ENCODE measurements around the gene SLC38A4.

SLC38A4 gene

GRCh38 chr12:46841891-46842290, 16.1 kb upstream of the SLC38A4 start:
- no peak overlapping the region for H3K4me3 ChIP-seq
- intact Hi-C loops (cut with DNase I; ENCODE audit: low total_unique reads), result no loop called here
- no peak overlapping the region for H3K27ac ChIP-seq
- DNase-seq, result no peak
- H3K27me3 ChIP-seq, result no peaks in the 10 kb centered on the region
- H3K36me3 ChIP-seq, result no peaks in the 10 kb centered on the region
- peaks cover 0 to 3% (median 0%) of the 10 kb centered on the region in 4 donors for H3K4me1 ChIP-seq
- TF ChIP-seq CTCF (IDR thresholded peaks at IDR 0.05), result no peak
- no peaks in the 10 kb centered on the region for H3K9me3 ChIP-seq

GRCh38 chr12:46839964-46840363, 14.2 kb upstream of the SLC38A4 start:
- no peak for TF ChIP-seq CTCF (IDR thresholded peaks at IDR 0.05)
- no peaks in the 10 kb centered on the region for H3K27me3 ChIP-seq
- H3K27ac ChIP-seq, result no peak overlapping the region
- intact Hi-C loops (cut with DNase I; ENCODE audit: low total_unique reads), result no loop called here
- no peaks in the 10 kb centered on the region for H3K36me3 ChIP-seq
- H3K9me3 ChIP-seq, result no peaks in the 10 kb centered on the region
- H3K4me3 ChIP-seq, result no peak overlapping the region
- no peak for DNase-seq
- H3K4me1 ChIP-seq, result peaks cover 0 to 3% (median 0%) of the 10 kb centered on the region in 4 donors

GRCh38 chr12:46839232-46839631, 13.4 kb upstream of the SLC38A4 start:
- TF ChIP-seq CTCF (IDR thresholded peaks at IDR 0.05), result no peak
- Histone ChIP-seq H3K4me3 (no peak overlapping the region), H3K27ac (no peak overlapping the region), H3K36me3 (no peaks in the 10 kb centered on the region), H3K9me3 (no peaks in the 10 kb centered on the region), H3K27me3 (no peaks in the 10 kb centered on the region), H3K4me1 (peaks cover 0 to 3% (median 0%) of the 10 kb centered on the region in 4 donors)
- DNase-seq, result no peak
- intact Hi-C loops (cut with DNase I; ENCODE audit: low total_unique reads), result no loop called here

GRCh38 chr12:46835785-46836184, 10.0 kb upstream of the SLC38A4 start:
- peaks cover 0 to 13% (median 13%) of the 10 kb centered on the region in 4 donors for H3K4me1 ChIP-seq
- H3K36me3 ChIP-seq, result no peaks in the 10 kb centered on the region
- no peak overlapping the region for H3K4me3 ChIP-seq
- H3K27ac ChIP-seq, result no peak overlapping the region
- no peaks in the 10 kb centered on the region for H3K9me3 ChIP-seq
- DNase-seq, result no peak
- no peak for TF ChIP-seq CTCF (IDR thresholded peaks at IDR 0.05)
- peaks cover 0 to 15% of the 10 kb centered on the region in 2 donors for H3K27me3 ChIP-seq
- intact Hi-C loops (cut with DNase I; ENCODE audit: low total_unique reads), result no loop called here

GRCh38 chr12:46832130-46832704, 6.4 kb upstream of the SLC38A4 start:
- TF ChIP-seq CTCF (IDR thresholded peaks at IDR 0.05), result no peak
- no peak for DNase-seq
- H3K36me3 ChIP-seq, result no peaks in the 10 kb centered on the region
- no peak overlapping the region for H3K27ac ChIP-seq
- H3K4me3 ChIP-seq, result peak overlapping the region; percentile 49 to 59
- no peaks in the 10 kb centered on the region for H3K9me3 ChIP-seq
- H3K4me1 ChIP-seq, result peaks cover 0 to 17% (median 15%) of the 10 kb centered on the region in 4 donors
- intact Hi-C loops (cut with DNase I; ENCODE audit: low total_unique reads), result no loop called here
- H3K27me3 ChIP-seq, result peaks cover 0 to 21% of the 10 kb centered on the region in 2 donors
